K562 (cell line): Measurements from ENCODE around the gene TYW1B. TPM values are rescaled to one million over a fixed set of nuclear protein-coding genes. Genes with fewer than 3 reads are reported as not detected.
A peak's percentile ranks its signal among the peaks of the same experiment; 100 is the strongest.
"Not testable (repeated sequence)": the region's sequence is repeated elsewhere in the genome, so short reads cannot be mapped to it uniquely, and the experiment has no call there.

Source experiments
- ATAC-seq: fragments of 200-7000 bp; cut with Tn5 transposase; 3 replicates; pipeline ENCODE4 v1.9.1; 2020; ENCODE audit warnings: moderate library complexity
- BruUV-seq: library from RNA; stranded (reverse); fragments of 400-500 nt; replicated peaks from 2 replicates; lab custom pipeline; 2021; lab: Mats Ljungman, UMichigan
- CTCF ChIA-PET: fragments of 300-600 bp; formaldehyde crosslinking; extraction: SDS; loops from one replicate; lab custom pipeline; 2021; ENCODE audit warnings: low intra/inter-chr PET ratio; lab: Yijun Ruan, JAX
- POLR2A ChIA-PET: fragments of 300-600, 350-650 bp; sonication (Branson Sonifier 250); formaldehyde crosslinking; extraction: SDS; loops from one replicate; lab custom pipeline; 2021; ENCODE audit warnings: antibody characterized with exemption, inconsistent platforms; lab: Yijun Ruan, JAX
- DNase-seq, 4 experiments: peaks; one replicate each; pipeline versions ENCODE4 v3.0.0 to v3.0.0-alpha.2; 2011 to 2018; ENCODE audit warnings: low spot score in 3 of 4, mixed read lengths in 3 of 4; ENCODE audit errors: extremely low read depth in 1 of 4
- FAIRE-seq: peaks from 2 replicates; lab custom pipeline; 2011; peaks lifted over from hg19 to GRCh38; lab: Jason Lieb, UNC
- H2AFZ ChIP-seq: 2 replicates; pipeline ENCODE4 v1.6.0; 2011; ENCODE audit warnings: low read depth, low read length, control low read depth, inconsistent platforms
- H3K27ac ChIP-seq: fragments of 200-600 bp; 3 replicates; pipeline ENCODE4 v1.8.0; 2011; ENCODE audit warnings: low read depth, mild to moderate bottlenecking, control low read depth, inconsistent platforms, low read length, moderate library complexity, mixed read lengths; ENCODE audit errors: extremely low read depth
- H3K27me3 ChIP-seq, 2 experiments: fragments of 300-600 bp in 1 of 2; 2 replicates in 1 of 2; 3 replicates in 1 of 2; pipeline versions ENCODE4 v1.6.0 to v1.8.0; 2011; ENCODE audit warnings: inconsistent platforms in 2 of 2, low read length in 2 of 2, mild to moderate bottlenecking in 1 of 2, mixed read lengths in 1 of 2, moderate library complexity in 1 of 2; ENCODE audit not compliant: control insufficient read depth in 2 of 2, insufficient read depth in 2 of 2
- H3K36me3 ChIP-seq: fragments of 300-600 bp; 3 replicates; pipeline ENCODE4 v1.8.0; 2011; ENCODE audit warnings: mild to moderate bottlenecking, low read length, inconsistent platforms; ENCODE audit not compliant: control insufficient read depth, insufficient read depth
- H3K4me1 ChIP-seq, 2 experiments: fragments of 200-600 bp in 1 of 2; replicated peaks in 1 of 2; 2 replicates in 1 of 2; 3 replicates in 1 of 2; pipeline versions ENCODE4 v1.5.1 to v1.8.0; 2011; ENCODE audit warnings: inconsistent platforms in 2 of 2, low read length in 2 of 2, mild to moderate bottlenecking in 1 of 2, mixed read lengths in 1 of 2, moderate library complexity in 1 of 2; ENCODE audit not compliant: control insufficient read depth in 2 of 2, insufficient read depth in 2 of 2
- H3K4me2 ChIP-seq: 2 replicates; pipeline ENCODE4 v1.6.1; 2011; ENCODE audit warnings: low read length, control low read depth, inconsistent platforms, mixed read lengths; ENCODE audit not compliant: insufficient read depth
- H3K4me3 ChIP-seq: fragments of 200-600 bp; sonication (generic), shearing (Covaris generic); 2 replicates; pipeline ENCODE4 v1.5.1; 2016; ENCODE audit warnings: control low read depth, inconsistent platforms
- H3K79me2 ChIP-seq: fragments of 200-600 bp; 3 replicates; pipeline ENCODE4 v1.8.0; 2011; ENCODE audit warnings: low read length, inconsistent platforms; ENCODE audit not compliant: control insufficient read depth, insufficient read depth
- H3K9ac ChIP-seq, 2 experiments: 2 replicates each; pipeline versions ENCODE4 v1.6.0 to v1.6.1; 2011; ENCODE audit warnings: low read depth in 2 of 2, low read length in 2 of 2, control low read depth in 1 of 2, inconsistent platforms in 1 of 2, mild to moderate bottlenecking in 1 of 2, mixed read lengths in 1 of 2; ENCODE audit not compliant: insufficient read depth in 1 of 2
- H3K9me1 ChIP-seq: one replicate; pipeline ENCODE4 v1.6.0; 2011; ENCODE audit warnings: inconsistent platforms, mild to moderate bottlenecking, low read length, moderate library complexity; ENCODE audit not compliant: control insufficient read depth, insufficient read depth
- H3K9me3 ChIP-seq: replicated peaks from 2 replicates; pipeline ENCODE4 v1.5.1; 2011; ENCODE audit warnings: low read depth, low read length, inconsistent platforms; ENCODE audit not compliant: control insufficient read depth, insufficient read depth
- H4K20me1 ChIP-seq: replicated peaks from 2 replicates; pipeline ENCODE4 v1.6.1; 2011; ENCODE audit warnings: low read length, inconsistent platforms, mixed read lengths; ENCODE audit not compliant: control insufficient read depth, insufficient read depth
- ATF3 ChIP-seq, 2 experiments: fragments of 450-650 bp in 1 of 2; sonication (generic) in 1 of 2; formaldehyde crosslinking in 1 of 2; IDR thresholded peaks in 1 of 2; conservative IDR thresholded peaks in 1 of 2; 2 replicates each; pipeline versions ENCODE4 v1.6.1 to v1.8.1; 2016 to 2023; ENCODE audit warnings: mild to moderate bottlenecking in 2 of 2, moderate library complexity in 2 of 2, inconsistent platforms in 1 of 2, missing genetic modification reagents in 1 of 2
- CBFA2T3 ChIP-seq: fragments of 450-650 bp; IDR thresholded peaks from 2 replicates; pipeline ENCODE4 v1.6.1; 2017
- CBX3 ChIP-seq, 2 experiments: IDR thresholded peaks; 1 replicate in 1 of 2; 2 replicates in 1 of 2; pipeline ENCODE4 v1.6.1; 2012; ENCODE audit warnings: inconsistent platforms in 2 of 2, low read length in 2 of 2, borderline replicate concordance in 1 of 2, control low read depth in 1 of 2
- CEBPB ChIP-seq: fragments of 450-650 bp; IDR thresholded peaks from 2 replicates; pipeline ENCODE4 v1.6.1; 2016; ENCODE audit warnings: missing genetic modification characterization, missing compliant biosample characterization
- DACH1 ChIP-seq: fragments of 450-650 bp; IDR thresholded peaks from 2 replicates; pipeline ENCODE4 v1.6.1; 2018; ENCODE audit not compliant: partially characterized antibody
- MYC ChIP-seq, 2 experiments: fragments of 250-450 bp in 1 of 2; sonication (Bioruptor Pico) in 1 of 2; IDR thresholded peaks; 2 replicates each; pipeline versions ENCODE4 v1.5.1 to v1.6.1; 2012 to 2021; ENCODE audit warnings: low read depth in 2 of 2, borderline replicate concordance in 1 of 2, improper control_type of control experiment in 1 of 2, low read length in 1 of 2, mild to moderate bottlenecking in 1 of 2, moderate library complexity in 1 of 2
- MYNN ChIP-seq, 2 experiments: sonication (generic); formaldehyde crosslinking in 1 of 2; IDR thresholded peaks; 2 replicates each; pipeline versions ENCODE4 v1.5.0 to v1.6.1; 2016 to 2020; ENCODE audit warnings: antibody characterized with exemption in 1 of 2, missing genetic modification reagents in 1 of 2
- RBM25 ChIP-seq: fragments of 200-400 bp; formaldehyde crosslinking; IDR thresholded peaks from 2 replicates; pipeline ENCODE4 v1.6.1; 2018; ENCODE audit warnings: low read length, low read depth, moderate library complexity; ENCODE audit not compliant: severe bottlenecking
- TAF9B ChIP-seq: fragments of 450-650 bp; IDR thresholded peaks from 2 replicates; pipeline ENCODE4 v1.6.1; 2018; ENCODE audit warnings: mild to moderate bottlenecking; ENCODE audit not compliant: partially characterized antibody
- TEAD4 ChIP-seq, 2 experiments: sonication (generic) in 1 of 2; formaldehyde crosslinking in 1 of 2; IDR thresholded peaks; 2 replicates each; pipeline versions ENCODE4 v1.6.1 to v1.8.0; 2012 to 2022; ENCODE audit warnings: borderline replicate concordance in 1 of 2, inconsistent platforms in 1 of 2, low read length in 1 of 2, mild to moderate bottlenecking in 1 of 2, missing genetic modification reagents in 1 of 2
- TFAP4 ChIP-seq: sonication (generic); formaldehyde crosslinking; IDR thresholded peaks from 2 replicates; pipeline ENCODE4 v1.8.0; 2022; ENCODE audit warnings: missing genetic modification reagents, mild to moderate bottlenecking, moderate library complexity, borderline replicate concordance
- in situ Hi-C: fragments of 300-500 bp; cut with MboI; formaldehyde crosslinking; loops from 4 replicates; pipeline ENCODE4 v1.15.0; 2018; ENCODE audit warnings: inconsistent platforms, mixed read lengths
- intact Hi-C: fragments of 100-400 bp; cut with micrococcal nuclease; formaldehyde crosslinking; loops from 2 replicates; pipeline ENCODE4 v1.14.2; 2022
- polyA plus RNA-seq, 8 experiments: library from polyadenylated mRNA; depleted of rRNA in 4 of 8; stranded (reverse) in 5 of 8; unstranded in 3 of 8; fragments of >200 nt; fragmentation: Nextera tagmentation in 2 of 8; fragmentation: Illumina TruSeq in 1 of 8; extraction: Ambion mirVana in 2 of 8; extraction: Trizol in 1 of 8; gene quantifications; 2 replicates each; pipeline versions ENCODE4 v1.2.1 to v1.2.3, GENCODE V29; 2011 to 2014; ENCODE audit warnings: inconsistent platforms in 1 of 8, missing spikeins in 1 of 8
- total RNA-seq, 7 experiments: library from RNA; depleted of rRNA in 6 of 7; stranded (reverse); fragments of >200 nt in 6 of 7; fragmentation: Illumina TruSeq in 2 of 7; extraction: Trizol in 2 of 7; gene quantifications; 2 replicates each; pipeline versions ENCODE4 v1.2.1 to v1.2.3, GENCODE V29; 2011 to 2021; ENCODE audit warnings: low replicate concordance in 1 of 7

TYW1B gene
- total and polyA plus RNA-seq, 9 of the 15 experiments (the other 6 are each of a cell fraction or from before 2014, with no cell fraction given) = 5.8 to 14.7 (median 9.8) TPM

- H3K27ac ChIP-seq; H2AFZ ChIP-seq; H3K4me3 ChIP-seq; H3K79me2 ChIP-seq; H3K9ac ChIP-seq; CTCF ChIA-PET; H3K4me1 ChIP-seq; intact Hi-C loops; H4K20me1 ChIP-seq; BruUV-seq; H3K9me1 ChIP-seq; H3K27me3 ChIP-seq; FAIRE-seq; H3K4me2 ChIP-seq; H3K36me3 ChIP-seq; in situ Hi-C loops; H3K9me3 ChIP-seq; POLR2A ChIA-PET; TF ChIP-seq MYNN (CRISPR knock-in tag; IDR thresholded peaks at IDR 0.05); MYC (CRISPR knock-in tag; IDR thresholded peaks at IDR 0.05; ENCODE audit: borderline replicate concordance, low read depth); TEAD4 (CRISPR knock-in tag; IDR thresholded peaks at IDR 0.05; ENCODE audit: borderline replicate concordance); ATF3 (CRISPR knock-in tag; conservative IDR thresholded peaks at IDR 0.05): not testable (repeated sequence)
- DNase-seq = peak in 1 of 4 experiments; percentile 20
- peak; percentile 37; the same call in 2 of the 3 replicates for ATAC-seq
- TF ChIP-seq MYNN (IDR thresholded peaks at IDR 0.05) (peak; percentile 41; the same call in 1 of the 2 replicates), MYC (IDR thresholded peaks at IDR 0.05; ENCODE audit: low read depth, low read length) (peak; percentile 65), TFAP4 (CRISPR knock-in tag) (peak; percentile 97), RBM25 (peak; percentile 61), CEBPB (tag) (peak; percentile 55), CBFA2T3 (0 out of 2 replicates have a peak, but pooled peaks have one; percentile 10), TEAD4 (IDR thresholded peaks at IDR 0.05; ENCODE audit: low read length) (peak; percentile 79), DACH1 (peak; percentile 78), ATF3 (IDR thresholded peaks at IDR 0.05) (peak; percentile 56; the same call in 1 of the 2 replicates), TAF9B (peak; percentile 28), CBX3 (IDR thresholded peaks at IDR 0.05; ENCODE audit: borderline replicate concordance in 1 of 2, low read length in 2 of 2) (peak in 1 of 2 experiments; percentile 79; a peak in 2 of 3 replicates)
Measured at GRCh38 chr7:72550454-72550853, 277.5 kb downstream of the TYW1B start.
